WERI-Rb-1 (cell line): ENCODE results near the gene KCTD1.

Source experiments
- DNase-seq: peaks from one replicate; pipeline ENCODE4 v3.0.0-alpha.2; 2020
- H3K27ac ChIP-seq: fragments of 250-450 bp; sonication (Bioruptor Pico); 2 replicates; pipeline ENCODE4 v1.5.1; 2020; ENCODE audit warnings: mild to moderate bottlenecking, moderate library complexity
- H3K27me3 ChIP-seq: fragments of 250-450 bp; sonication (Bioruptor Pico); 2 replicates; pipeline ENCODE4 v1.5.1; 2021; ENCODE audit warnings: mild to moderate bottlenecking, low read depth, moderate library complexity; ENCODE audit not compliant: insufficient read depth, severe bottlenecking
- H3K36me3 ChIP-seq: fragments of 250-450 bp; sonication (Bioruptor Pico); 2 replicates; pipeline ENCODE4 v1.5.1; 2020; ENCODE audit warnings: mild to moderate bottlenecking, moderate library complexity
- H3K4me3 ChIP-seq: 2 replicates; pipeline ENCODE4 v1.5.1; 2011; ENCODE audit warnings: low read depth, mild to moderate bottlenecking, control low read depth, low read length
- H3K9me3 ChIP-seq: fragments of 250-450 bp; sonication (Bioruptor Pico); 2 replicates; pipeline ENCODE4 v1.5.1; 2021; ENCODE audit warnings: mild to moderate bottlenecking, moderate library complexity; ENCODE audit not compliant: severe bottlenecking
- CTCF ChIP-seq: IDR thresholded peaks from 2 replicates; pipeline ENCODE4 v1.5.1; 2011; ENCODE audit warnings: low read depth, mild to moderate bottlenecking, control low read depth, inconsistent platforms, low read length

KCTD1 gene

GRCh38 chr18:26563024-26563423, 14.7 kb upstream of the KCTD1 start:
- Histone ChIP-seq H3K36me3 (no peaks in the 10 kb centered on the region), H3K27ac (no peak overlapping the region), H3K4me3 (no peak overlapping the region), H3K27me3 (no peaks in the 10 kb centered on the region), H3K9me3 (no peaks in the 10 kb centered on the region)
- DNase-seq, result no peak
- no peak for TF ChIP-seq CTCF

- Histone ChIP-seq H3K27ac (no peak overlapping the region), H3K36me3 (no peaks in the 10 kb centered on the region), H3K9me3 (no peaks in the 10 kb centered on the region), H3K4me3 (no peak overlapping the region), H3K27me3 (no peaks in the 10 kb centered on the region)
- DNase-seq, result no peak
- TF ChIP-seq CTCF, result no peak
These were observed 14.2 kb upstream of the KCTD1 start for GRCh38 chr18:26562568-26562967.

- no peak for TF ChIP-seq CTCF
- Histone ChIP-seq H3K36me3 (no peaks in the 10 kb centered on the region), H3K27ac (no peak overlapping the region), H3K9me3 (no peaks in the 10 kb centered on the region), H3K27me3 (no peaks in the 10 kb centered on the region), H3K4me3 (no peak overlapping the region)
- no peak for DNase-seq
These were observed 13.4 kb upstream of the KCTD1 start for GRCh38 chr18:26561769-26562168.

GRCh38 chr18:26556573-26556972, 8.2 kb upstream of the KCTD1 start:
- no peaks in the 10 kb centered on the region for H3K9me3 ChIP-seq
- TF ChIP-seq CTCF, result no peak
- H3K27ac ChIP-seq, result no peak overlapping the region
- no peaks in the 10 kb centered on the region for H3K36me3 ChIP-seq
- H3K4me3 ChIP-seq, result no peak overlapping the region
- DNase-seq, result no peak
- H3K27me3 ChIP-seq, result no peaks in the 10 kb centered on the region

- Histone ChIP-seq H3K27ac (no peak overlapping the region), H3K27me3 (no peaks in the 10 kb centered on the region)
- no peak for TF ChIP-seq CTCF
These were observed 7.6 kb upstream of the KCTD1 start for GRCh38 chr18:26555804-26556553.

GRCh38 chr18:26553943-26554342, 5.6 kb upstream of the KCTD1 start:
- no peaks in the 10 kb centered on the region for H3K27me3 ChIP-seq
- no peaks in the 10 kb centered on the region for H3K9me3 ChIP-seq

More at GRCh38 chr18:26555804-26556553, 7.6 kb upstream of the KCTD1 start:
- Histone ChIP-seq H3K4me3 (no peak overlapping the region), H3K36me3 (no peaks in the 10 kb centered on the region), H3K9me3 (no peaks in the 10 kb centered on the region)
- DNase-seq, result no peak

More at GRCh38 chr18:26553943-26554342, 5.6 kb upstream of the KCTD1 start:
- H3K27ac ChIP-seq, result no peak overlapping the region
- no peak overlapping the region for H3K4me3 ChIP-seq
- no peaks in the 10 kb centered on the region for H3K36me3 ChIP-seq
- no peak for TF ChIP-seq CTCF
- DNase-seq, result no peak
